Stimulated activated naive CD8-positive, alpha-beta T cell treated with anti-CD3 and anti-CD28 coated beads, Interleukin-15, Interleukin-2, amounts not matched to agents 100 ng/mL and 50 ng/mL, for 24 hours (primary cell): ENCODE measurements around the gene SAMD5.
A peak's percentile ranks its signal among the peaks of the same experiment; 100 is the strongest.

Experiments
- H3K27ac Mint-ChIP-seq: one replicate; pipeline ENCODE4 v1.8.0; 2021; ENCODE audit warnings: mild to moderate bottlenecking, mixed read lengths
- H3K27me3 Mint-ChIP-seq: one replicate; pipeline ENCODE4 v1.8.0; 2021; ENCODE audit warnings: mixed read lengths
- H3K36me3 Mint-ChIP-seq: one replicate; pipeline ENCODE4 v1.8.0; 2021; ENCODE audit warnings: low read depth, mixed read lengths
- H3K4me1 Mint-ChIP-seq: one replicate; pipeline ENCODE4 v1.8.0; 2021; ENCODE audit warnings: low read depth, mixed read lengths
- H3K4me3 Mint-ChIP-seq: one replicate; pipeline ENCODE4 v1.8.0; 2021; ENCODE audit warnings: mild to moderate bottlenecking, mixed read lengths
- H3K9me3 Mint-ChIP-seq: one replicate; pipeline ENCODE4 v1.8.0; 2021; ENCODE audit warnings: mixed read lengths

The SAMD5 gene

GRCh38 chr6:147508042-147508865, at the start of gene SAMD5:
Gene SAMD5, plus strand, starts transcription at chr6:147508690. Its CDS starts 239 bp downstream, at chr6:147508929.
- Mint-ChIP-seq H3K27me3 (peaks cover 51% of the 10 kb centered on the region), H3K9me3 (no peaks in the 10 kb centered on the region), H3K4me3 (peak within 1 kb of the TSS; percentile 66), H3K4me1 (peaks cover 12% of the 10 kb centered on the region), H3K36me3 (no peaks in the 10 kb centered on the region), H3K27ac (no peak within 1 kb of the TSS)

- no peak overlapping the region for H3K27ac Mint-ChIP-seq
- H3K36me3 Mint-ChIP-seq: no peaks in the 10 kb centered on the region
- no peak overlapping the region for H3K4me3 Mint-ChIP-seq
- no peaks in the 10 kb centered on the region for H3K4me1 Mint-ChIP-seq
- no peaks in the 10 kb centered on the region for H3K9me3 Mint-ChIP-seq
- peaks cover 18% of the 10 kb centered on the region for H3K27me3 Mint-ChIP-seq
These were observed 48.7 kb upstream of the SAMD5 start for GRCh38 chr6:147459780-147460179.

GRCh38 chr6:147463651-147464050, 44.8 kb upstream of the SAMD5 start:
- Mint-ChIP-seq H3K27ac (no peak overlapping the region), H3K4me3 (no peak overlapping the region), H3K36me3 (no peaks in the 10 kb centered on the region), H3K27me3 (peaks cover 22% of the 10 kb centered on the region), H3K9me3 (no peaks in the 10 kb centered on the region), H3K4me1 (no peaks in the 10 kb centered on the region)

- H3K9me3 Mint-ChIP-seq: no peaks in the 10 kb centered on the region
These were observed 41.1 kb upstream of the SAMD5 start for GRCh38 chr6:147467428-147467827.

GRCh38 chr6:147467886-147468285, 40.6 kb upstream of the SAMD5 start:
- Mint-ChIP-seq H3K4me3 (no peak overlapping the region), H3K36me3 (no peaks in the 10 kb centered on the region), H3K27me3 (peaks cover 25% of the 10 kb centered on the region), H3K4me1 (no peaks in the 10 kb centered on the region), H3K9me3 (no peaks in the 10 kb centered on the region), H3K27ac (no peak overlapping the region)

More at GRCh38 chr6:147467428-147467827, 41.1 kb upstream of the SAMD5 start:
- no peak overlapping the region for H3K27ac Mint-ChIP-seq
- peaks cover 25% of the 10 kb centered on the region for H3K27me3 Mint-ChIP-seq
- H3K36me3 Mint-ChIP-seq: no peaks in the 10 kb centered on the region
- no peaks in the 10 kb centered on the region for H3K4me1 Mint-ChIP-seq
- H3K4me3 Mint-ChIP-seq: no peak overlapping the region

- H3K27me3 Mint-ChIP-seq: peaks cover 25% of the 10 kb centered on the region
- no peak overlapping the region for H3K27ac Mint-ChIP-seq
- H3K9me3 Mint-ChIP-seq: no peaks in the 10 kb centered on the region
- no peak overlapping the region for H3K4me3 Mint-ChIP-seq
- no peaks in the 10 kb centered on the region for H3K4me1 Mint-ChIP-seq
- H3K36me3 Mint-ChIP-seq: no peaks in the 10 kb centered on the region
These were observed 39.9 kb upstream of the SAMD5 start for GRCh38 chr6:147468634-147469033.

GRCh38 chr6:147479857-147480256, 28.6 kb upstream of the SAMD5 start:
- H3K36me3 Mint-ChIP-seq: no peaks in the 10 kb centered on the region
- peaks cover 3% of the 10 kb centered on the region for H3K27me3 Mint-ChIP-seq
- H3K27ac Mint-ChIP-seq: no peak overlapping the region
- no peaks in the 10 kb centered on the region for H3K4me1 Mint-ChIP-seq
- H3K9me3 Mint-ChIP-seq: no peaks in the 10 kb centered on the region
- H3K4me3 Mint-ChIP-seq: no peak overlapping the region

- H3K27ac Mint-ChIP-seq: no peak overlapping the region
- H3K36me3 Mint-ChIP-seq: no peaks in the 10 kb centered on the region
- peaks cover 3% of the 10 kb centered on the region for H3K27me3 Mint-ChIP-seq
- H3K9me3 Mint-ChIP-seq: no peaks in the 10 kb centered on the region
- no peak overlapping the region for H3K4me3 Mint-ChIP-seq
- no peaks in the 10 kb centered on the region for H3K4me1 Mint-ChIP-seq
These were observed 21.8 kb upstream of the SAMD5 start for GRCh38 chr6:147486683-147487082.

GRCh38 chr6:147497472-147497871, 11.0 kb upstream of the SAMD5 start:
- Mint-ChIP-seq H3K27ac (no peak overlapping the region), H3K36me3 (no peaks in the 10 kb centered on the region), H3K4me1 (no peaks in the 10 kb centered on the region), H3K9me3 (no peaks in the 10 kb centered on the region), H3K4me3 (no peak overlapping the region), H3K27me3 (peaks cover 20% of the 10 kb centered on the region)

- Mint-ChIP-seq H3K36me3 (no peaks in the 10 kb centered on the region), H3K4me1 (peaks cover 7% of the 10 kb centered on the region), H3K9me3 (no peaks in the 10 kb centered on the region), H3K27ac (no peak overlapping the region), H3K4me3 (no peak overlapping the region), H3K27me3 (peaks cover 54% of the 10 kb centered on the region)
These were observed 4.9 kb upstream of the SAMD5 start for GRCh38 chr6:147503587-147503986.

- H3K4me3 Mint-ChIP-seq: no peak overlapping the region
- no peaks in the 10 kb centered on the region for H3K9me3 Mint-ChIP-seq
- no peaks in the 10 kb centered on the region for H3K36me3 Mint-ChIP-seq
- peaks cover 12% of the 10 kb centered on the region for H3K4me1 Mint-ChIP-seq
- peaks cover 58% of the 10 kb centered on the region for H3K27me3 Mint-ChIP-seq
- no peak overlapping the region for H3K27ac Mint-ChIP-seq
These were observed 3.6 kb upstream of the SAMD5 start for GRCh38 chr6:147504848-147505247.

GRCh38 chr6:147506704-147507114, 1.8 kb upstream of the SAMD5 start:
- Mint-ChIP-seq H3K9me3 (no peaks in the 10 kb centered on the region), H3K4me3 (no peak overlapping the region), H3K27ac (no peak overlapping the region), H3K4me1 (peaks cover 12% of the 10 kb centered on the region), H3K27me3 (peaks cover 65% of the 10 kb centered on the region), H3K36me3 (no peaks in the 10 kb centered on the region)

- Mint-ChIP-seq H3K27me3 (peaks cover 58% of the 10 kb centered on the region), H3K27ac (no peak overlapping the region), H3K4me1 (peaks cover 12% of the 10 kb centered on the region)
These were observed 1.1 kb upstream of the SAMD5 start for GRCh38 chr6:147507162-147508041.

GRCh38 chr6:147508866-147509608, 547 bp downstream of the SAMD5 start:
- H3K9me3 Mint-ChIP-seq: no peaks in the 10 kb centered on the region
- peak overlapping the region; percentile 66 for H3K4me3 Mint-ChIP-seq
- peaks cover 12% of the 10 kb centered on the region for H3K4me1 Mint-ChIP-seq
- peaks cover 47% of the 10 kb centered on the region for H3K27me3 Mint-ChIP-seq
- H3K36me3 Mint-ChIP-seq: no peaks in the 10 kb centered on the region
- no peak overlapping the region for H3K27ac Mint-ChIP-seq

More at GRCh38 chr6:147507162-147508041, 1.1 kb upstream of the SAMD5 start:
- H3K36me3 Mint-ChIP-seq: no peaks in the 10 kb centered on the region
- H3K4me3 Mint-ChIP-seq: peak overlapping the region; percentile 65
- no peaks in the 10 kb centered on the region for H3K9me3 Mint-ChIP-seq
